ENCODE data around the gene RCOR2. TPM values are rescaled to one million over a fixed set of nuclear protein-coding genes. Genes with fewer than 3 reads are reported as not detected.

RCOR2 gene
- total RNA-seq, 6 experiments from 2014 or later: 0.15 TPM; not detected in 5

DNA sequence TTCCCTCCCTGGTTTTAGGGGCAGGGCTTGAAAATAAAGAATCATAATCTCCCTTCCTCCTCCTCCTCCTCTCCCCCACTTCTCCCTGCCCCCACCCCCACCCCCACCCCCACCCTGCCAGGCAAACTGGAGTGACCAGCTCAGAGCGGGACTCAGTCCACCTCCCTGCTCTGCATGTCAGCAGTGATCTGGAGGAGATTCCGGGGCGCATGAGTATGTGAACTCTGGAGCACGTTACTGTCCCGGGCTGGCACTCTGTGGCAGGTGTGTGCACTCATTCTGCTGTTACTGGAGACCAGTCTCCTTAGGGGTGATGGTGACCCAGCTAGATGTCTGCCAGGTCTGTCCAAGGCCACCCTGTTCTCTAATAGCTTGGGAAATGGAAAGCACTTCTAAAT lies 44.2 kb downstream of the RCOR2 start:
- Histone ChIP-seq H3K4me3 (peak overlapping the region in 1 of 3 donors; percentile 15), H3K4me1 (peaks cover 0 to 44% (median 9%) of the 10 kb centered on the region in 4 donors), H3K36me3 (no peaks in the 10 kb centered on the region), H3K27ac (peak overlapping the region in 2 of 3 donors; percentile 4 to 55), H3K9me3 (no peaks in the 10 kb centered on the region), H3K27me3 (no peaks in the 10 kb centered on the region)
- DNase-seq: no peak
- ATAC-seq: peak in 1 of 4 donors; percentile 5
- intact Hi-C loops (cut with DNase I): no loop called here
- TF ChIP-seq POLR2A (IDR thresholded peaks at IDR 0.05): no peak
- TF ChIP-seq, protein P1, sequence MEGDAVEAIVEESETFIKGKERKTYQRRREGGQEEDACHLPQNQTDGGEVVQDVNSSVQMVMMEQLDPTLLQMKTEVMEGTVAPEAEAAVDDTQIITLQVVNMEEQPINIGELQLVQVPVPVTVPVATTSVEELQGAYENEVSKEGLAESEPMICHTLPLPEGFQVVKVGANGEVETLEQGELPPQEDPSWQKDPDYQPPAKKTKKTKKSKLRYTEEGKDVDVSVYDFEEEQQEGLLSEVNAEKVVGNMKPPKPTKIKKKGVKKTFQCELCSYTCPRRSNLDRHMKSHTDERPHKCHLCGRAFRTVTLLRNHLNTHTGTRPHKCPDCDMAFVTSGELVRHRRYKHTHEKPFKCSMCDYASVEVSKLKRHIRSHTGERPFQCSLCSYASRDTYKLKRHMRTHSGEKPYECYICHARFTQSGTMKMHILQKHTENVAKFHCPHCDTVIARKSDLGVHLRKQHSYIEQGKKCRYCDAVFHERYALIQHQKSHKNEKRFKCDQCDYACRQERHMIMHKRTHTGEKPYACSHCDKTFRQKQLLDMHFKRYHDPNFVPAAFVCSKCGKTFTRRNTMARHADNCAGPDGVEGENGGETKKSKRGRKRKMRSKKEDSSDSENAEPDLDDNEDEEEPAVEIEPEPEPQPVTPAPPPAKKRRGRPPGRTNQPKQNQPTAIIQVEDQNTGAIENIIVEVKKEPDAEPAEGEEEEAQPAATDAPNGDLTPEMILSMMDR (IDR thresholded peaks at IDR 0.05): no peak
- 13% methylated on average over 5 of the region's 5 CpGs for WGBS (ENCODE audit: insufficient coverage, low coverage, low lambda C conversion rate, missing lambda C conversion rate)

DNA sequence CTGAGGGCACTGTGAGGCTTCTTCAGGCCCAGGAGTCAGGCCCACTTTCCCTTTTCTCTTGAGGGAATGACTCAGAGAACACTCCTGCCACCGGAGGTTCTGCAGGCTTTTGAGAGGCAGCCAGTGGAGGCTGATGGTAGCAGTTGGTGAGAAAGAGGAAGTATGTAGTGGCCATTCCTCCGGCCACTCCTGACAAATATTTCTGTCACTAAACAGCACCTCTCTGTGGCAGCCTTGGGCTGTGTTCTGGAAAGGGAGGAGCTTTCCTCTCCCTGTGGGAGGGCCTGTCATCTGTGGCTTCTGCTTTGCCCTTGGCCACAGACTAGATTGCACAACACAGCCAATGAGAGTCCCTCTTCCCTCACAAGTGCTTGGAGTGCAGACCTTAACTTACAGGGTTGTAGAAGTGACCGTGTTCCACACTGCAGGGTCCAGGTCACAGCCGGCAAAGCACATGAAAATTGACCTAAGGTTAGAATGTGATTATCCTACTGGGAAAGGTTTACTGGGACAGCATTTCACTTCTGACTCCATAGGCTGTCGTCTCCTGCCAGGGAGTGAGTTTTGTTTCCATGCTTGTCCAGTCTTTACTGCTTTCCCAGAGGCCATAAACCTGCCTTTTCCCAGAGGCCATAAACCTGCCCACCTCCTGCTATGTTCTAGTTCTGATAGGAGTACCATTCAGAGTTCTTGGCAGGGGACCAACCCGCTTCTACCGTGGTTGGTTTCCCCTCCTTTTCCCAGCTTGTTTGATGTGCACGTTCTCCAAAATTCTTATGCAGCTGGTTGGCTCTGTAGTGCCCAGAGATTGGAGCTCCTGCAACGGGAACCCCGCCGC lies 44.8 kb downstream of the RCOR2 start:
- 3% methylated on average over 11 of the region's 11 CpGs for WGBS (ENCODE audit: insufficient coverage, low coverage, low lambda C conversion rate, missing lambda C conversion rate)
- DNase-seq (peak; percentile 77 to 95 (median 90)), ATAC-seq (peak; percentile 98 to 99 (median 98))
- intact Hi-C loops (cut with DNase I): no loop called here
- no peaks in the 10 kb centered on the region for H3K9me3 ChIP-seq
- H3K36me3 ChIP-seq: no peaks in the 10 kb centered on the region
- H3K4me3 ChIP-seq: peak overlapping the region in 1 of 3 donors; percentile 15
- peaks cover 0 to 44% (median 9%) of the 10 kb centered on the region in 4 donors for H3K4me1 ChIP-seq
- no peaks in the 10 kb centered on the region for H3K27me3 ChIP-seq
- TF ChIP-seq, protein P1 (IDR thresholded peaks at IDR 0.05): peak; percentile 67 to 71 (median 67)
- TF ChIP-seq POLR2A (IDR thresholded peaks at IDR 0.05): peak; percentile 37
- H3K27ac ChIP-seq: peak overlapping the region in 2 of 3 donors; percentile 28 to 55

DNA sequence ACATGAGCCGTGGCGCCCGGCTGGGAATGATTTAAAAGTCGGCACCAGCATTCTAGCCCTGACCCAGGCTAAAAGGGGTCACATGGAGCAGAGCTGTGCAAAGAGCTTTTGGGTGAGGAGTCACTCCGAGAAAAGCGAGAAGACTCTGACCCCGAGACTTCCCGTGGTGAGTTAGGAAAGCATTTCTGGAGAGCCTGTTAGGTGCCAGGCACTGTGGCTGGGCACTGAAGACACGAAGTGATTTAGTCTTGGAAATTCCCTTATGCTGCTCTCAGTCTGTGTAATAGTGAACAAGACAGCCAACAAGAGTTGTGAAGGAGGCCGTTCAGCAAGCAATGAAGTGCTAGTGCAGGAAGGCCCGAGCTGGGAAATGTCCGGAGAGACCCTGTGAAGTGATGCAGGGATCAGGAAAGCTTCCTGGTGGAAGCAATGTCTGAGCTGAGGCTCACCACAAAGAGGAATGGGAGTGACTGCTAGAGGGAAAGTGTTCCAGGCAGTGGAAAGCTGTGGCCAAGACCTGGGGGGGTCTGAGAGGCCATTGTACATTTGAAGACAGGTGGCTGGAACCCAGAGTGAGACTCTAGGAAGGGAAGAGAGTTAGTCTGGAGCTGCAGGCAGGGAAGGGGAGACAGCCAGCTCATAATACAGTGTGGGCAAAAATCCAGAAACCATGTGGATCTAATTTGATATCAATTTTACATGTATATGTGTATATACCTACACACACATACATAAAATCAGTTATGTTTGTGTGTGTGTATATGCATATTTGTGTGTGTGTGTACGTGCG lies 46.4 kb downstream of the RCOR2 start:
- peaks cover 0 to 56% (median 16%) of the 10 kb centered on the region in 4 donors for H3K4me1 ChIP-seq
- DNase-seq: no peak
- no peak for ATAC-seq
- no peaks in the 10 kb centered on the region for H3K36me3 ChIP-seq
- H3K9me3 ChIP-seq: no peaks in the 10 kb centered on the region
- TF ChIP-seq POLR2A (IDR thresholded peaks at IDR 0.05): no peak
- TF ChIP-seq, protein P1 (IDR thresholded peaks at IDR 0.05): no peak
- 54% methylated on average over 14 of the region's 14 CpGs for WGBS (ENCODE audit: insufficient coverage, low coverage, low lambda C conversion rate, missing lambda C conversion rate)
- no peak overlapping the region for H3K4me3 ChIP-seq
- no peaks in the 10 kb centered on the region for H3K27me3 ChIP-seq
- intact Hi-C loops (cut with DNase I): no loop called here
- no peak overlapping the region for H3K27ac ChIP-seq

DNA sequence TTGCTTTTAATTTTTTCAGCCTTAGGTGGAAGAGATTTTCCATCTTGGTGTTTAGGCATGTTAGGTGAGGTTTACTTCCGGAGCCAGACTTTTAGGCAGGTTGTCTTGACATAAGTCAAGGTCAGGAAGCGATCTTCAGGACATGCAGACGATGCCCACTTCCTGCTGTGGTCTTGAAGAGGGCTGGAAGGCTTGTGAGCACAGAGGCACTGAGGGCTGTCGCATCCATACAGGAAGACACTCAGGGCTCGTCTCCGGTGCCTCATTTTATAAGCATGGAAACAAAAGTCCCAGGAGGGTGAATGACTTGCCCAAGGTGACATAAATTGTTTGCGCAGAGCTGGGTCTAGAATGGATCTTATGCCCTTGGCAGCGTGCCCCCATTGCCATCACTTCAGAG lies 47.3 kb downstream of the RCOR2 start:
- intact Hi-C loops (cut with DNase I): no loop called here
- H3K9me3 ChIP-seq: no peaks in the 10 kb centered on the region
- H3K4me3 ChIP-seq: no peak overlapping the region
- whole genome bisulfite sequencing (ENCODE audit: insufficient coverage, low coverage, low lambda C conversion rate, missing lambda C conversion rate): 35% methylated on average over 2 of the region's 8 CpGs
- TF ChIP-seq, protein P1 (IDR thresholded peaks at IDR 0.05): no peak
- no peak for TF ChIP-seq POLR2A (IDR thresholded peaks at IDR 0.05)
- DNase-seq (no peak), ATAC-seq (no peak)
- no peaks in the 10 kb centered on the region for H3K36me3 ChIP-seq
- H3K27me3 ChIP-seq: no peaks in the 10 kb centered on the region
- no peak overlapping the region for H3K27ac ChIP-seq
- H3K4me1 ChIP-seq: peaks cover 0 to 64% (median 17%) of the 10 kb centered on the region in 4 donors

Data from right lobe of liver (tissue), 6 donors.